GM12878 (cell line): Measurements from ENCODE around the gene CD300H. TPM values are rescaled to one million over a fixed set of nuclear protein-coding genes. Genes with fewer than 3 reads are reported as not detected.

Experiments used
- ATAC-seq: fragments of 200-7000 bp; cut with Tn5 transposase; 3 replicates; pipeline ENCODE4 v1.9.1; 2020; ENCODE audit warnings: mild to moderate bottlenecking, moderate library complexity
- BruUV-seq: library from RNA; stranded (reverse); fragments of 400-500 nt; replicated peaks from 2 replicates; lab custom pipeline; 2021; lab: Mats Ljungman, UMichigan
- CTCF ChIA-PET: fragments of 300-600 bp; sonication (Branson Sonifier 250); formaldehyde crosslinking; extraction: SDS; loops from one replicate; lab custom pipeline; 2021; ENCODE audit warnings: inconsistent platforms; lab: Yijun Ruan, JAX
- POLR2A ChIA-PET: fragments of 350-600 bp; formaldehyde crosslinking; extraction: SDS; loops from one replicate; lab custom pipeline; 2021; ENCODE audit warnings: inconsistent platforms; lab: Charles Lee
- RAD21 ChIA-PET: fragments of 300-600 bp; sonication (Branson Sonifier 250); formaldehyde crosslinking; loops from one replicate; lab custom pipeline; 2023; ENCODE audit warnings: antibody characterized with exemption; ENCODE audit not compliant: unreplicated experiment; lab: Charles Lee
- SMC1A ChIA-PET: fragments of 300-600 bp; sonication (Branson Sonifier 250); formaldehyde crosslinking; loops from one replicate; lab custom pipeline; 2023; ENCODE audit not compliant: unreplicated experiment, uncharacterized antibody; lab: Charles Lee
- DNase-seq: peaks from one replicate; pipeline ENCODE4 v3.0.0-alpha.2; 2011; ENCODE audit warnings: low read depth, low spot score
- FAIRE-seq: peaks from 3 replicates; lab custom pipeline; 2011; peaks lifted over from hg19 to GRCh38; lab: Jason Lieb, UNC
- H2AFZ ChIP-seq: 2 replicates; pipeline ENCODE4 v1.6.0; 2011; ENCODE audit warnings: low read depth, low read length, control low read depth; ENCODE audit not compliant: control insufficient read depth
- H3K27ac ChIP-seq: 2 replicates; pipeline ENCODE4 v1.5.1; 2011; ENCODE audit warnings: control low read depth; ENCODE audit not compliant: control insufficient read depth, insufficient read depth
- H3K27me3 ChIP-seq, 2 experiments: replicated peaks in 1 of 2; 2 replicates each; pipeline versions ENCODE4 v1.6.0 to v1.6.1; 2011; ENCODE audit warnings: low read length in 1 of 2; ENCODE audit not compliant: control insufficient read depth in 2 of 2, insufficient read depth in 2 of 2
- H3K36me3 ChIP-seq, 2 experiments: 2 replicates each; pipeline ENCODE4 v1.5.1; 2011; ENCODE audit warnings: low read length in 1 of 2; ENCODE audit not compliant: control insufficient read depth in 2 of 2, insufficient read depth in 2 of 2
- H3K4me1 ChIP-seq: 2 replicates; pipeline ENCODE4 v1.6.1; 2011; ENCODE audit warnings: mild to moderate bottlenecking, low read length, moderate library complexity, mixed read lengths; ENCODE audit not compliant: control insufficient read depth, insufficient read depth
- H3K4me2 ChIP-seq: 2 replicates; pipeline ENCODE4 v1.6.0; 2011; ENCODE audit warnings: control low read depth; ENCODE audit not compliant: control insufficient read depth, insufficient read depth
- H3K4me3 ChIP-seq: fragments of 200-600 bp; sonication (generic); 2 replicates; pipeline ENCODE4 v1.5.1; 2016
- H3K79me2 ChIP-seq: 2 replicates; pipeline ENCODE4 v1.6.0; 2011; ENCODE audit warnings: low read length; ENCODE audit not compliant: control insufficient read depth, insufficient read depth
- H3K9ac ChIP-seq: 2 replicates; pipeline ENCODE4 v1.8.0; 2011; ENCODE audit warnings: low read length, control low read depth, mixed read lengths; ENCODE audit not compliant: control insufficient read depth, insufficient read depth
- H3K9me3 ChIP-seq: replicated peaks from 3 replicates; pipeline ENCODE4 v1.5.1; 2011; ENCODE audit warnings: mild to moderate bottlenecking, low read length; ENCODE audit not compliant: control insufficient read depth, insufficient read depth
- H4K20me1 ChIP-seq: 2 replicates; pipeline ENCODE4 v1.6.0; 2011; ENCODE audit not compliant: control insufficient read depth, insufficient read depth
- BCL3 ChIP-seq: IDR thresholded peaks from 2 replicates; pipeline ENCODE4 v1.6.1; 2011; ENCODE audit warnings: borderline replicate concordance, low read depth, mild to moderate bottlenecking, moderate library complexity, low read length; ENCODE audit not compliant: insufficient read depth, poor library complexity, severe bottlenecking
- BMI1 ChIP-seq: fragments of 450-650 bp; IDR thresholded peaks from 2 replicates; pipeline ENCODE4 v1.6.1; 2016; ENCODE audit warnings: mild to moderate bottlenecking, moderate library complexity, borderline replicate concordance
- CEBPB ChIP-seq, 2 experiments: fragments of 150-350 bp in 1 of 2; IDR thresholded peaks; 2 replicates each; pipeline ENCODE4 v1.6.1; 2012 to 2014; ENCODE audit warnings: low read depth in 2 of 2, low read length in 2 of 2, borderline replicate concordance in 1 of 2, inconsistent platforms in 1 of 2
- CREM ChIP-seq: IDR thresholded peaks from 2 replicates; pipeline ENCODE4 v1.6.1; 2014; ENCODE audit warnings: antibody characterized with exemption, low read depth
- DPF2 ChIP-seq: fragments of 450-650 bp; IDR thresholded peaks from 2 replicates; pipeline ENCODE4 v1.6.1; 2017; ENCODE audit warnings: mild to moderate bottlenecking
- HDAC2 ChIP-seq: fragments of 200-600 bp; sonication (generic); IDR thresholded peaks from 2 replicates; pipeline ENCODE4 v1.6.1; 2017
- JUNB ChIP-seq: IDR thresholded peaks from 2 replicates; pipeline ENCODE4 v1.6.1; 2016; ENCODE audit warnings: antibody characterized with exemption, mild to moderate bottlenecking
- MTA3 ChIP-seq: IDR thresholded peaks from 2 replicates; pipeline ENCODE4 v1.6.1; 2012; ENCODE audit warnings: low read length, inconsistent platforms, borderline replicate concordance
- NR2C1 ChIP-seq: fragments of 450-650 bp; IDR thresholded peaks from 2 replicates; pipeline ENCODE4 v1.6.1; 2017; ENCODE audit warnings: antibody characterized with exemption, mild to moderate bottlenecking, moderate library complexity
- PBX3 ChIP-seq: IDR thresholded peaks from 2 replicates; pipeline ENCODE4 v1.6.1; 2011; ENCODE audit warnings: mild to moderate bottlenecking, low read depth, low read length, moderate library complexity; ENCODE audit not compliant: insufficient replicate concordance
- RBBP5 ChIP-seq: fragments of 200-600 bp; sonication (generic); conservative IDR thresholded peaks from 2 replicates; pipeline ENCODE4 v1.6.1; 2016
- STAT3 ChIP-seq: IDR thresholded peaks from 2 replicates; pipeline ENCODE4 v1.6.1; 2011; ENCODE audit warnings: low read depth, low read length, improper control_type of control experiment
- WGBS: methylation state at CpG from one replicate; pipeline ENCODE4 v1.1.6; 2016; ENCODE audit warnings: low lambda C conversion rate; ENCODE audit not compliant: insufficient replicate concordance, insufficient coverage; ENCODE audit errors: missing lambda C conversion rate; 5-methylcytosine and 5-hydroxymethylcytosine counted together
- in situ Hi-C: fragments of 300-500 bp; cut with MboI; formaldehyde crosslinking; loops from 9 replicates; pipeline ENCODE4 v1.14.3; 2018; ENCODE audit warnings: mixed read lengths
- intact Hi-C: fragments of 100-400 bp; cut with micrococcal nuclease; formaldehyde crosslinking; loops from one replicate; pipeline ENCODE4 v1.14.2; 2022; ENCODE audit not compliant: unreplicated experiment
- polyA plus RNA-seq, 11 experiments: library from polyadenylated mRNA; depleted of rRNA in 4 of 11; unstranded in 6 of 11; stranded (reverse) in 5 of 11; fragments of >200 nt; fragmentation: Nextera tagmentation in 4 of 11; fragmentation: Illumina TruSeq in 1 of 11; extraction: Ambion mirVana in 4 of 11; extraction: Trizol in 1 of 11; gene quantifications; 1 replicate in 1 of 11; 2 replicates in 10 of 11; pipeline versions ENCODE4 v1.2.1 to v1.2.3, GENCODE V29; 2011 to 2016; ENCODE audit warnings: inconsistent platforms in 2 of 11, missing spikeins in 2 of 11, low read depth in 1 of 11
- total RNA-seq, 4 experiments: library from RNA; depleted of rRNA in 3 of 4; stranded (reverse); fragments of >200 nt in 3 of 4; fragmentation: Illumina TruSeq in 1 of 4; extraction: Trizol in 1 of 4; gene quantifications; 2 replicates each; pipeline versions ENCODE4 v1.2.1 to v1.2.3, GENCODE V29; 2013 to 2021
- TF ChIP-seq, protein P1 (sequence below), 3 experiments: IDR thresholded peaks in 2 of 3; conservative IDR thresholded peaks in 1 of 3; 2 replicates each; pipeline ENCODE4 v1.5.1; 2011; ENCODE audit warnings: low read depth in 3 of 3, low read length in 3 of 3, mild to moderate bottlenecking in 3 of 3, control low read depth in 2 of 3, moderate library complexity in 2 of 3, inconsistent platforms in 1 of 3, mixed read lengths in 1 of 3; ENCODE audit not compliant: control insufficient read depth in 2 of 3, insufficient read depth in 1 of 3; ENCODE audit errors: extremely low read depth in 1 of 3
- TF ChIP-seq, protein P2 (sequence below): IDR thresholded peaks from 2 replicates; pipeline ENCODE4 v1.6.1; 2012; ENCODE audit warnings: low read depth, low read length, improper control_type of control experiment
- TF ChIP-seq, protein P3 (sequence below): fragments of 450-650 bp; formaldehyde crosslinking; IDR thresholded peaks from 2 replicates; pipeline ENCODE4 v1.4.0; 2020; ENCODE audit warnings: mild to moderate bottlenecking, moderate library complexity

CD300H gene
- total and polyA plus RNA-seq, 10 of the 15 experiments (the other 5 are each of a cell fraction or from before 2014, with no cell fraction given) = not detected

- H3K4me2 ChIP-seq = no peak overlapping the region
- in situ Hi-C loops = no loop called here
- TF ChIP-seq STAT3 (no peak), MTA3 (no peak), PBX3 (no peak), DPF2 (no peak), BCL3 (no peak), HDAC2 (no peak), CREM (no peak), JUNB (no peak), NR2C1 (no peak), BMI1 (no peak), CEBPB (IDR thresholded peaks at IDR 0.05; ENCODE audit: borderline replicate concordance in 1 of 2, low read depth in 2 of 2, low read length in 2 of 2) (no peak), RBBP5 (no peak)
- TF ChIP-seq, protein P1, sequence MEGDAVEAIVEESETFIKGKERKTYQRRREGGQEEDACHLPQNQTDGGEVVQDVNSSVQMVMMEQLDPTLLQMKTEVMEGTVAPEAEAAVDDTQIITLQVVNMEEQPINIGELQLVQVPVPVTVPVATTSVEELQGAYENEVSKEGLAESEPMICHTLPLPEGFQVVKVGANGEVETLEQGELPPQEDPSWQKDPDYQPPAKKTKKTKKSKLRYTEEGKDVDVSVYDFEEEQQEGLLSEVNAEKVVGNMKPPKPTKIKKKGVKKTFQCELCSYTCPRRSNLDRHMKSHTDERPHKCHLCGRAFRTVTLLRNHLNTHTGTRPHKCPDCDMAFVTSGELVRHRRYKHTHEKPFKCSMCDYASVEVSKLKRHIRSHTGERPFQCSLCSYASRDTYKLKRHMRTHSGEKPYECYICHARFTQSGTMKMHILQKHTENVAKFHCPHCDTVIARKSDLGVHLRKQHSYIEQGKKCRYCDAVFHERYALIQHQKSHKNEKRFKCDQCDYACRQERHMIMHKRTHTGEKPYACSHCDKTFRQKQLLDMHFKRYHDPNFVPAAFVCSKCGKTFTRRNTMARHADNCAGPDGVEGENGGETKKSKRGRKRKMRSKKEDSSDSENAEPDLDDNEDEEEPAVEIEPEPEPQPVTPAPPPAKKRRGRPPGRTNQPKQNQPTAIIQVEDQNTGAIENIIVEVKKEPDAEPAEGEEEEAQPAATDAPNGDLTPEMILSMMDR (IDR thresholded peaks at IDR 0.05 in 2 of 3, conservative IDR thresholded peaks at IDR 0.05 in 1 of 3; ENCODE audit: control insufficient read depth in 2 of 3, extremely low read depth in 1 of 3, insufficient read depth in 1 of 3, low read depth in 3 of 3, low read length in 3 of 3) = no peak
- TF ChIP-seq, protein P2, sequence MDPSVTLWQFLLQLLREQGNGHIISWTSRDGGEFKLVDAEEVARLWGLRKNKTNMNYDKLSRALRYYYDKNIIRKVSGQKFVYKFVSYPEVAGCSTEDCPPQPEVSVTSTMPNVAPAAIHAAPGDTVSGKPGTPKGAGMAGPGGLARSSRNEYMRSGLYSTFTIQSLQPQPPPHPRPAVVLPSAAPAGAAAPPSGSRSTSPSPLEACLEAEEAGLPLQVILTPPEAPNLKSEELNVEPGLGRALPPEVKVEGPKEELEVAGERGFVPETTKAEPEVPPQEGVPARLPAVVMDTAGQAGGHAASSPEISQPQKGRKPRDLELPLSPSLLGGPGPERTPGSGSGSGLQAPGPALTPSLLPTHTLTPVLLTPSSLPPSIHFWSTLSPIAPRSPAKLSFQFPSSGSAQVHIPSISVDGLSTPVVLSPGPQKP = no peak
- TF ChIP-seq, protein P3, sequence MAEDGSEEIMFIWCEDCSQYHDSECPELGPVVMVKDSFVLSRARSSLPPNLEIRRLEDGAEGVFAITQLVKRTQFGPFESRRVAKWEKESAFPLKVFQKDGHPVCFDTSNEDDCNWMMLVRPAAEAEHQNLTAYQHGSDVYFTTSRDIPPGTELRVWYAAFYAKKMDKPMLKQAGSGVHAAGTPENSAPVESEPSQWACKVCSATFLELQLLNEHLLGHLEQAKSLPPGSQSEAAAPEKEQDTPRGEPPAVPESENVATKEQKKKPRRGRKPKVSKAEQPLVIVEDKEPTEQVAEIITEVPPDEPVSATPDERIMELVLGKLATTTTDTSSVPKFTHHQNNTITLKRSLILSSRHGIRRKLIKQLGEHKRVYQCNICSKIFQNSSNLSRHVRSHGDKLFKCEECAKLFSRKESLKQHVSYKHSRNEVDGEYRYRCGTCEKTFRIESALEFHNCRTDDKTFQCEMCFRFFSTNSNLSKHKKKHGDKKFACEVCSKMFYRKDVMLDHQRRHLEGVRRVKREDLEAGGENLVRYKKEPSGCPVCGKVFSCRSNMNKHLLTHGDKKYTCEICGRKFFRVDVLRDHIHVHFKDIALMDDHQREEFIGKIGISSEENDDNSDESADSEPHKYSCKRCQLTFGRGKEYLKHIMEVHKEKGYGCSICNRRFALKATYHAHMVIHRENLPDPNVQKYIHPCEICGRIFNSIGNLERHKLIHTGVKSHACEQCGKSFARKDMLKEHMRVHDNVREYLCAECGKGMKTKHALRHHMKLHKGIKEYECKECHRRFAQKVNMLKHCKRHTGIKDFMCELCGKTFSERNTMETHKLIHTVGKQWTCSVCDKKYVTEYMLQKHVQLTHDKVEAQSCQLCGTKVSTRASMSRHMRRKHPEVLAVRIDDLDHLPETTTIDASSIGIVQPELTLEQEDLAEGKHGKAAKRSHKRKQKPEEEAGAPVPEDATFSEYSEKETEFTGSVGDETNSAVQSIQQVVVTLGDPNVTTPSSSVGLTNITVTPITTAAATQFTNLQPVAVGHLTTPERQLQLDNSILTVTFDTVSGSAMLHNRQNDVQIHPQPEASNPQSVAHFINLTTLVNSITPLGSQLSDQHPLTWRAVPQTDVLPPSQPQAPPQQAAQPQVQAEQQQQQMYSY (CRISPR knock-in tag) = no peak
These were observed 39.6 kb downstream of the CD300H start for GRCh38 chr17:74527756-74528155.

More at GRCh38 chr17:74527756-74528155, 39.6 kb downstream of the CD300H start:
- Histone ChIP-seq H3K4me3 (no peak overlapping the region), H4K20me1 (no peaks in the 10 kb centered on the region), H3K4me1 (peaks cover 7% of the 10 kb centered on the region), H3K36me3 (no peaks in the 10 kb centered on the region), H3K27ac (no peak overlapping the region), H2AFZ (no peak overlapping the region), H3K9me3 (no peaks in the 10 kb centered on the region; the same call in 2 of the 3 replicates), H3K9ac (no peak overlapping the region), H3K27me3 (peaks cover 0 to under 1% of the 10 kb centered on the region in 2 experiments; a peak in 1 of 4 replicates), H3K79me2 (no peaks in the 10 kb centered on the region)
- ChIA-PET CTCF (interaction anchor here (0.6 to 3.3 kb wide), 7 partner anchors 9 to 227 kb away, joined by 3 to 13 read pairs (median 5); no protein-coding TSS in a partner anchor), POLR2A (interaction anchor here (1.0 to 1.9 kb wide), 4 partner anchors 15 to 232 kb away, joined by 3 to 9 read pairs (median 4); partner anchors contain the start of gene CD300A), RAD21 (interaction anchor here (0.7 to 4.7 kb wide), 5 partner anchors 9 to 61 kb away, joined by 3 to 22 read pairs (median 6); partner anchors contain the start of gene CD300A), SMC1A (interaction anchor here (0.7 to 7.5 kb wide), 5 partner anchors 16 to 160 kb away, joined by 4 to 45 read pairs (median 4); partner anchors contain the start of gene GPR142)
- ATAC-seq = no peak
- WGBS = 71% methylated on average over 8 of the region's 8 CpGs
- intact Hi-C loops = no loop called here
- no TSS peak for BruUV-seq
- DNase-seq = no peak
- no peak for FAIRE-seq
